HG03439 (cell line): ENCODE data around the gene TRRAP.
A peak's percentile ranks its signal among the peaks of the same experiment; 100 is the strongest.
"Not testable (repeated sequence)": the region's sequence is repeated elsewhere in the genome, so short reads cannot be mapped to it uniquely, and the experiment has no call there.

Source experiments
- ATAC-seq: cut with Tn5 transposase; IDR thresholded peaks from one replicate; pipeline ENCODE4 v1.9.1; 2021; ENCODE audit warnings: mild to moderate bottlenecking, moderate library complexity; ENCODE audit not compliant: unreplicated experiment

Gene TRRAP

GRCh38 chr7:98878365-98879197 is at the start of gene TRRAP:
Gene TRRAP, plus strand, starts transcription at chr7:98878532. Its CDS starts 2,619 bp downstream, at chr7:98881151.
- peak; percentile 70 for ATAC-seq

- ATAC-seq = no peak
Observed at GRCh38 chr7:98830972-98831548, 47.3 kb upstream of the TRRAP start.

GRCh38 chr7:98831641-98832221 is 46.6 kb upstream of the TRRAP start:
- ATAC-seq = no peak

- no peak for ATAC-seq
Observed at GRCh38 chr7:98833022-98833421, 45.3 kb upstream of the TRRAP start.

GRCh38 chr7:98834949-98835348 is 43.4 kb upstream of the TRRAP start:
- ATAC-seq = no peak

- ATAC-seq = no peak
Observed at GRCh38 chr7:98836811-98837629, 41.3 kb upstream of the TRRAP start.

- ATAC-seq = no peak
Observed at GRCh38 chr7:98837630-98837972, 40.7 kb upstream of the TRRAP start.

- no peak for ATAC-seq
Observed at GRCh38 chr7:98840096-98840495, 38.2 kb upstream of the TRRAP start.

- no peak for ATAC-seq
Observed at GRCh38 chr7:98840722-98841121, 37.6 kb upstream of the TRRAP start.

- no peak for ATAC-seq
Observed at GRCh38 chr7:98841179-98841997, 36.9 kb upstream of the TRRAP start.

- not testable (repeated sequence) for ATAC-seq
Observed at GRCh38 chr7:98842552-98842951, 35.8 kb upstream of the TRRAP start.

GRCh38 chr7:98848918-98849317 is 29.4 kb upstream of the TRRAP start:
- no peak for ATAC-seq

- no peak for ATAC-seq
Observed at GRCh38 chr7:98852826-98853225, 25.5 kb upstream of the TRRAP start.

GRCh38 chr7:98855610-98856422 is 22.5 kb upstream of the TRRAP start:
- no peak for ATAC-seq

GRCh38 chr7:98860071-98860470 is 18.3 kb upstream of the TRRAP start:
- ATAC-seq = no peak

- no peak for ATAC-seq
Observed at GRCh38 chr7:98862203-98862602, 16.1 kb upstream of the TRRAP start.

GRCh38 chr7:98862716-98863420 is 15.5 kb upstream of the TRRAP start:
- ATAC-seq = no peak

GRCh38 chr7:98863601-98864000 is 14.7 kb upstream of the TRRAP start:
- ATAC-seq = no peak
